Myocyte (in vitro differentiated cells): ENCODE data around the gene IGF1. TPM values are rescaled to one million over a fixed set of nuclear protein-coding genes. Genes with fewer than 3 reads are reported as not detected.
A peak's percentile ranks its signal among the peaks of the same experiment; 100 is the strongest.
"Not testable (repeated sequence)": the region's sequence is repeated elsewhere in the genome, so short reads cannot be mapped to it uniquely, and the experiment has no call there.

Experiments used
- DNase-seq: peaks from one replicate; pipeline ENCODE4 v3.0.0-alpha.2; 2012; ENCODE audit warnings: low read depth
- total RNA-seq: library from RNA; depleted of rRNA; stranded (reverse); fragments of >200 nt; gene quantifications from 2 replicates; pipeline ENCODE4 v1.2.3, GENCODE V29; 2014

Gene IGF1
- total RNA-seq, 1 donor from 2014 or later: 0.24 TPM

DNA sequence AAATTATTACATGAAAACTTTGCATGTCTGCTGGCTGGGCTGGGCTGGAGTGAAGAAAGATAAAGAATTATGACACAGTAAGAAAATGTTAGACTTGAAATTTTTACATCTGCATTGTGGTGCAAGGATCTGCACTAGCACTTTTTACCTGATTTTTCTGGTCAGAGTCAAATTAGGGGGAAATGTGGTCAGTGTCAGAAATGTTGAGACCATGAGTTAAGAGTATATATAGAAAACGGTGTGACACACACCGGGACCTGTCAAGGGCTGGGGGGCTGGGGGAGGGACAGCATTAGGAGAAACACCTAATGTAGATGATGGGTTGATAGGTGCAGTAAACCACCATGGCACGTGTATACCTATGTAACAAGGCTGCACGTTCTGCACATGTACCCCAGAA lies 90.3 kb downstream of the IGF1 start:
- no peak for DNase-seq

- DNase-seq: no peak
These were observed 91.9 kb downstream of the IGF1 start for GRCh38 chr12:102388469-102388868.

DNA sequence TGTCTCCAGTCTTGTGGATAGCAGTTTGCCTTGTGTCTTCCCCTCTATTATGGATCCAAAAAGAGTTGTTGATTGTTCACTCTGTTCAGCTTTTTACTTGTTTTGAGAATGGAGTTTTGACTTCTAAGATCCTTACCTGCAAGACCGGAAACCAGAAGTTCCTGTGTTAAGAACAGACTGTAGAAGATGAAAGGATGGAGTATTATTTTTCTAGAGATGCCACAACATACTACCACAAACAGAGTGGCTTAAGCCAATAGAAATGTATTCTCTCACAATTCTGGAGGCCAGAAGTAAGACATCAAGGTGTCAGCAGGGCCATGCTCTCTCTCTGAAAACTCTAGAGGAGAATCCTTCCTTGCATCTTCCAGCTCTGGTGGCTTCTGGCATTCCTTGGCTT lies 95.0 kb downstream of the IGF1 start:
- no peak for DNase-seq

GRCh38 chr12:102379346-102380162 lies 100.8 kb downstream of the IGF1 start:
- no peak for DNase-seq

DNA sequence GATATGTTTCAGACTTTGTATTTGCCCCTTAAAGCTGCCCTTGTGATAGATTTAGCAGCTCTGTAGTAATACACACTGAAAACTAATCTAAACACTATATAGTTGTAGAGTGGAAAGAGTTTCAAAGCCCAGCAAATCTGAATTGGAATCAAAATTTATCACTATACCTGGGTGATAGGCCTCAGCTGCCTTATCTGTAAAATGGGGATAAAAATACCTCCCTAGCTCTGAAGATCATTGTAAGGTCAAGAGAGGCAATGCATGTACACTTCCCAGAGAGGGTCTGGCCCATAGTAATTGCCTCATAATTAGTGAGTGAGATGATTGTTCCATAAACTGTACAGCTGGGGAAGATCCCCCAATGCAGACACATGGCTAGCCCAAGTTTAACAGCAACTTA lies 103.6 kb downstream of the IGF1 start:
- DNase-seq: no peak

DNA sequence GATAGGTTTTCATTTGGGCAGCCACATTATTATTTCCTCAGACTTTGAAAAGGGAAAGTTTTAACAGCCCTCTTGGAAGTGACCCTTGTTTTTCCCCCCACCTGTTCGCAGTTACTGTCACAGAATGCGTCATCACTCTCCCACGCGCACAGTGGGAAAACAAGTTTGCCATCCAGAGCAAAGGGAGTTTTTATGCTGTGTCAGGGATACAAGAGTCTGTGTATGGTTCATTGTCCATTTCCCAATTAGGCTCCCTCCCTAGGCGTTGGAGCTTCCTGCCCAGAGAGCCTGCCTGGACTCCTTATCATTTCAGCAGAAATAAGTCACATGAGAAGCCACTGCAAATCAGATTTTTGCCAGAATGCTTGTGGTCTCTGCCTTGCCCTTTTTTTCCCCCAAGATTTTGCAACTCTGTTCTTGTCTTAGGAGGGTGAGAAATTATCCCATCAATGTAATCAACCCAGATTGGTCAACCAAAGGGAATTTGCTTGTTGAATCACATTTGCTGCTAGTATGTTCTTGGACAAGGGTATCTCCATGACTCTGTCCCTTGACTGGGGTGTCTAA lies 104.1 kb downstream of the IGF1 start:
- DNase-seq: no peak

DNA sequence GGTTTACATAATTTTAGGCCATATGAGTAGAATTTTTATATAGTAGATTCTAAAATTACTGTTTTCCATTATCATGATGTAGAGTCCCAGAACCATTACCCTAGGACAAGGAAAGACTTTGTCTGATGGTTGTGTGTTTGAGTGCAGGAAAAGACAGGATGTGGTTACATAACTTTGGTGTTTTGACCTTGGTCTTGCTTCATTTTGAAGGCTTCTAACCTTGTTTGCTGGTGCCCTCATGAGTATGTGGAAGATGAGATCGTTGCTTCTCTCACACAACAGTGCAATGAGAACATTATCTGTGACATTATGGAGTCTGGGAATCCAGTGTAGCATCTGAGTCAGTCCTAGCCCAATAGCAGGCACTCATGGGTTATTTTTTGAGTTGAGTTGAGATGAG lies 106.2 kb downstream of the IGF1 start:
- no peak for DNase-seq

GRCh38 chr12:102372087-102372486 lies 108.3 kb downstream of the IGF1 start:
- DNase-seq: no peak

DNA sequence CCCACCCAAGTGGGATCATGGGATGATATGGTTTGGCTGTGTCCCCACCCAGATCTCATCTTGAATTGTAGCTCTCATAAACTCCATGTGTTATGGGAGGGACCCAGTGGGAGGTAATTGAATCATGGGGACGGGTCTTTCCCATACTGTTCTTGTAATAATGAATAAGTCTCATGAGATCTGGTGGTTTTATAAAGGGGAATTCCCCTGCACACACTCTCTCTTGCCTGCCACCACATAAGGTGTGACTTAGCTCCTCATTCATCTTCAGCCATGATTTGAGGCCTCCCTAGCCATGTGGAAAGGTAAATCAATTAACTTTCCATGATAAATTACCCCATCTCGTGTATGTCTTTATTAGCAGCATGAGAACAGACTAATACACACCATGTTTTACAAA lies 109.2 kb downstream of the IGF1 start:
- no peak for DNase-seq

GRCh38 chr12:102369876-102370275 lies 110.5 kb downstream of the IGF1 start:
- no peak for DNase-seq

DNA sequence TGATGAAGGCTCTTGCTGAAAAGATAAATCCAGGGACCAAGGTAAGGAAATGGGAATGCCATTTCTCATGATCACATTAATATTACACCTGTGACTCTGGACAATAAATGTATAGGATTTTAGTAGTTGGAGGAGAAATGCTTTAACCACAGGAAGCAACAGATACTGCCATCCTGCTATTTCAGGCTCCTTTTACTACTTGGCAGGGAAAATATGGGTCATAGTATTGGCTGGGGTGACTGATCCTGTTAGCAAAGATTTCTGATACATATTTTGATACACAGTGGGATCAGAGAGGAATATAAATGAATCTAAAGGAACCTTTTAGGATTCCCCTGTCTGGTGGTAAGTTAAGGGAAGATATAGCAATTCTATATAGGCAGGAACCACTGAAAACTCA lies 115.0 kb downstream of the IGF1 start:
- DNase-seq: no peak

GRCh38 chr12:102364709-102365108 lies 115.7 kb downstream of the IGF1 start:
- DNase-seq: peak; percentile 27

DNA sequence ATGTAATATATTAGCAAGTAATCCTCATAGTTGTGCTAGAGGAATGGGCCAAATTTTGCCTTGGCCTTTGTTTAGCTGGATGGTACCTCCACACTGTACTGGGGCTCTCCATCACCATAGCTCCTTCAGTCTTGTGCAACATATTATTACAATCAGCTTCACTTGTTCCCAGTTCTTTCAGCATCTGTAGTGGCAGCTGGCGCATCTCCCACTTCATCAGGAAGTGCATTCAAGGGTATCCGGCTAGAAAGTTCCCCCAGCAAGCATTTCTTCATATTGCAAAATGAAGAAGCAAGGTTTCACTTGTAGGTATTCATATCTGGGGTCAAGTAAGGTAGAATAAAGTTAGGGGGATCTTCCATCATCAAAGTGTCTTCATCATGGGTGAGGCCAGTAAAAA lies 123.7 kb downstream of the IGF1 start:
- DNase-seq: no peak

DNA sequence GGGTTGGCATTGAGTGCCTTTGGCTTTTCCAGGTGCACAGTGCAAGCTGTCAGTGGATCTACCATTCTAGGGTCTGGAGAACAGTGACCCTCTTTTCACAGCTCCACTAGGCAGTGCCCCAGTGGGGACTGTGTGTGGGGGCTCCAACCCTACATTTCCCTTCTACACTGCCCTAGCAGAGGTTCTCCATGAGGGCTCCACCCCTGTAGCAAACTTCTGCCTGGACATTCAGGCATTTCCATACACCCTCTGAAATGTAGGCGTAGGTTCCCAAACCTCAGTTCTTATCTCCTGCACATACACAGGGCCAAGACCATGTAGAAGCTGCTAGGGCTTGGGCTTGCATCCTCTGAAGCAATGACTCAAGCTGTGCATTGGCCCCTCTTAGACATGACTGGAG lies 126.1 kb downstream of the IGF1 start:
- not testable (repeated sequence) for DNase-seq

DNA sequence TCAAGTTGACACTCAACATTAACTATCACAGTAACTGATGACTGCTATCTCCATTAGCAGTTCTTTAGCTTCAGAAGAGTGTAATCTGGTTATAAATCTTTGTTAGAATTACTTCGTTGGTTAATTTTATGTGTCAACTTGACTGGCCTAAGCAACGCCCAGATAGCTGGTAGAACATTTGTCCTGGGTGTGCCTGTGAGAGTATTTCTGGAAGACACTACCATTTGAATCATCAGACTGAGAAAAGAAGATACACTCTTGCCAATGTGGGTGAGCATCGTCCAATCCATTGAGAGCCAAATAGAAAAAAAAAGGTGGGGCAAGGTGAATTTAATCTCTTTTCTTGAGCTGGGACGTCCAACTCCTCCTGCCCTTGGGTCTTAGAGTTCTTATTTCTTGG lies 129.0 kb downstream of the IGF1 start:
- DNase-seq: no peak

- no peak for DNase-seq
These were observed 130.3 kb downstream of the IGF1 start for GRCh38 chr12:102350070-102350469.

- no peak for DNase-seq
These were observed 131.3 kb downstream of the IGF1 start for GRCh38 chr12:102349079-102349478.

- DNase-seq: no peak
These were observed 132.6 kb downstream of the IGF1 start for GRCh38 chr12:102347811-102348210.
